Measurements from ENCODE around the gene LEKR1.

The LEKR1 gene

GRCh38 chr3:156803952-156804741 is 22.0 kb upstream of the LEKR1 start:
- TF ChIP-seq REST (IDR thresholded peaks at IDR 0.05; ENCODE audit: insufficient read depth in 1 of 2, low read depth in 2 of 2, low read length in 2 of 2) (no peak), TAF1 (IDR thresholded peaks at IDR 0.05; ENCODE audit: borderline replicate concordance, insufficient read depth, low read length) (no peak), POLR2AphosphoS5 (IDR thresholded peaks at IDR 0.05; ENCODE audit: low read depth, low read length) (no peak), FOXP2 (optimal IDR thresholded peaks at IDR 0.05; ENCODE audit: borderline replicate concordance, extremely low read depth, extremely low read length, insufficient read depth) (no peak), SIN3A (IDR thresholded peaks at IDR 0.05; ENCODE audit: borderline replicate concordance, insufficient read depth, low read length) (no peak)

- no peak for TF ChIP-seq TAF1 (IDR thresholded peaks at IDR 0.05; ENCODE audit: borderline replicate concordance, insufficient read depth, low read length)
- no peak for TF ChIP-seq REST (IDR thresholded peaks at IDR 0.05; ENCODE audit: insufficient read depth in 1 of 2, low read depth in 2 of 2, low read length in 2 of 2)
- no peak for TF ChIP-seq POLR2AphosphoS5 (IDR thresholded peaks at IDR 0.05; ENCODE audit: low read depth, low read length)
- no peak for TF ChIP-seq SIN3A (IDR thresholded peaks at IDR 0.05; ENCODE audit: borderline replicate concordance, insufficient read depth, low read length)
- no peak for TF ChIP-seq FOXP2 (optimal IDR thresholded peaks at IDR 0.05; ENCODE audit: borderline replicate concordance, extremely low read depth, extremely low read length, insufficient read depth)
Measured at GRCh38 chr3:156806698-156807097, 19.5 kb upstream of the LEKR1 start.

- TF ChIP-seq POLR2AphosphoS5 (IDR thresholded peaks at IDR 0.05; ENCODE audit: low read depth, low read length) (no peak), REST (IDR thresholded peaks at IDR 0.05; ENCODE audit: insufficient read depth in 1 of 2, low read depth in 2 of 2, low read length in 2 of 2) (no peak), SIN3A (IDR thresholded peaks at IDR 0.05; ENCODE audit: borderline replicate concordance, insufficient read depth, low read length) (no peak), TAF1 (IDR thresholded peaks at IDR 0.05; ENCODE audit: borderline replicate concordance, insufficient read depth, low read length) (no peak), FOXP2 (optimal IDR thresholded peaks at IDR 0.05; ENCODE audit: borderline replicate concordance, extremely low read depth, extremely low read length, insufficient read depth) (no peak)
Measured at GRCh38 chr3:156808025-156808424, 18.1 kb upstream of the LEKR1 start.

GRCh38 chr3:156811089-156811862 is 14.9 kb upstream of the LEKR1 start:
- TF ChIP-seq FOXP2 (optimal IDR thresholded peaks at IDR 0.05; ENCODE audit: borderline replicate concordance, extremely low read depth, extremely low read length, insufficient read depth), result no peak

- TF ChIP-seq POLR2AphosphoS5 (IDR thresholded peaks at IDR 0.05; ENCODE audit: low read depth, low read length) (no peak), FOXP2 (optimal IDR thresholded peaks at IDR 0.05; ENCODE audit: borderline replicate concordance, extremely low read depth, extremely low read length, insufficient read depth) (no peak), SIN3A (IDR thresholded peaks at IDR 0.05; ENCODE audit: borderline replicate concordance, insufficient read depth, low read length) (no peak), TAF1 (IDR thresholded peaks at IDR 0.05; ENCODE audit: borderline replicate concordance, insufficient read depth, low read length) (no peak), REST (IDR thresholded peaks at IDR 0.05; ENCODE audit: insufficient read depth in 1 of 2, low read depth in 2 of 2, low read length in 2 of 2) (no peak)
Measured at GRCh38 chr3:156812521-156813335, 13.4 kb upstream of the LEKR1 start.

Measured in PFSK-1 (cell line).